Ishikawa (cell line): ENCODE measurements around the gene CPED1.

ENCODE experiments used
- TAF1 ChIP-seq: IDR thresholded peaks from 2 replicates; pipeline ENCODE4 v1.6.1; 2012; ENCODE audit warnings: low read depth, mild to moderate bottlenecking
- YY1 ChIP-seq: IDR thresholded peaks from 2 replicates; pipeline ENCODE4 v1.6.1; 2012; ENCODE audit warnings: low read depth
- TF ChIP-seq, protein P1 (sequence below): IDR thresholded peaks from 2 replicates; pipeline ENCODE4 v1.6.1; 2012
- TF ChIP-seq, protein P2 (sequence below): IDR thresholded peaks from 2 replicates; pipeline ENCODE4 v1.6.1; 2012; ENCODE audit warnings: low read depth, mild to moderate bottlenecking

DNA sequence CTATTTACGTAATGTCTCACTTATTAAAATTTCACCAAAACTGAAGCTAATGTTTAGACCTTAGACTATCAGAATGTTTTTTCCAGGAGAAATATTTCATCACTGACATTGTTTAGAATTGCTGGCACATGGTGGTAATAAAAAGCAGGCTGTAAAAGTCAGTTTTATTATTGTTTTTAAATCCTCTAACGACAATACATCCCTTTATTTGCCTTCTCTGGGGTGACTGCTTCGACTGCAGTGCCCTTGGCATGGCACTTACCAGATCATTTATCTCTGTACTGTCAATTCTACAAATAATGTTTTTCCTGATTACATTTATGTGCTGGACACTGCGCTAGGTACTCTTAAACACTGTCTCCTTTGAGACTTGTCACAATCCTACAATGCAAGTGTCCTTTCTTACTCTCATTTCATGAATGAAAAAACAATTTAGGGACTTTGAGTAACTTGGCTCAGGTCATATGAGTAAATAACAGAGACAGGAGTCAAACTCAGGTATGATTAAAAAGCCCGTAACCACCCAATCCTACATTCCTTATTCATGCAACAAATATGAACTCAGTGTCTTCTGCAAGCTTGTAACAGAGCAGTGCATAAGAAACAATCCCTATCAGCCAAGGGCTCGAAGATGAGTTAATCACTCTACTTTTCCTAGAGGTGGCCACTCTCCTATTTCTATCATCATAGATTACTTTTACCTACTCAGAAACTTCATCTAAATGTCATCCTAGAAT is 43.5 kb upstream of the CPED1 start:
- TF ChIP-seq, protein P1, sequence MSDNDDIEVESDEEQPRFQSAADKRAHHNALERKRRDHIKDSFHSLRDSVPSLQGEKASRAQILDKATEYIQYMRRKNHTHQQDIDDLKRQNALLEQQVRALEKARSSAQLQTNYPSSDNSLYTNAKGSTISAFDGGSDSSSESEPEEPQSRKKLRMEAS = no peak
- TF ChIP-seq TAF1 = no peak
- TF ChIP-seq, protein P2, sequence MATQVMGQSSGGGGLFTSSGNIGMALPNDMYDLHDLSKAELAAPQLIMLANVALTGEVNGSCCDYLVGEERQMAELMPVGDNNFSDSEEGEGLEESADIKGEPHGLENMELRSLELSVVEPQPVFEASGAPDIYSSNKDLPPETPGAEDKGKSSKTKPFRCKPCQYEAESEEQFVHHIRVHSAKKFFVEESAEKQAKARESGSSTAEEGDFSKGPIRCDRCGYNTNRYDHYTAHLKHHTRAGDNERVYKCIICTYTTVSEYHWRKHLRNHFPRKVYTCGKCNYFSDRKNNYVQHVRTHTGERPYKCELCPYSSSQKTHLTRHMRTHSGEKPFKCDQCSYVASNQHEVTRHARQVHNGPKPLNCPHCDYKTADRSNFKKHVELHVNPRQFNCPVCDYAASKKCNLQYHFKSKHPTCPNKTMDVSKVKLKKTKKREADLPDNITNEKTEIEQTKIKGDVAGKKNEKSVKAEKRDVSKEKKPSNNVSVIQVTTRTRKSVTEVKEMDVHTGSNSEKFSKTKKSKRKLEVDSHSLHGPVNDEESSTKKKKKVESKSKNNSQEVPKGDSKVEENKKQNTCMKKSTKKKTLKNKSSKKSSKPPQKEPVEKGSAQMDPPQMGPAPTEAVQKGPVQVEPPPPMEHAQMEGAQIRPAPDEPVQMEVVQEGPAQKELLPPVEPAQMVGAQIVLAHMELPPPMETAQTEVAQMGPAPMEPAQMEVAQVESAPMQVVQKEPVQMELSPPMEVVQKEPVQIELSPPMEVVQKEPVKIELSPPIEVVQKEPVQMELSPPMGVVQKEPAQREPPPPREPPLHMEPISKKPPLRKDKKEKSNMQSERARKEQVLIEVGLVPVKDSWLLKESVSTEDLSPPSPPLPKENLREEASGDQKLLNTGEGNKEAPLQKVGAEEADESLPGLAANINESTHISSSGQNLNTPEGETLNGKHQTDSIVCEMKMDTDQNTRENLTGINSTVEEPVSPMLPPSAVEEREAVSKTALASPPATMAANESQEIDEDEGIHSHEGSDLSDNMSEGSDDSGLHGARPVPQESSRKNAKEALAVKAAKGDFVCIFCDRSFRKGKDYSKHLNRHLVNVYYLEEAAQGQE = no peak
- no peak for TF ChIP-seq YY1
